ENCODE data around the gene SDC4.

SDC4 gene

GRCh38 chr20:45344168-45344860, 3.9 kb downstream of the SDC4 start:
- FAIRE-seq: peak; percentile 94
- DNase-seq (ENCODE audit: insufficient read length, low spot score): peak; percentile 94

- DNase-seq (ENCODE audit: insufficient read length, low spot score) (no peak), FAIRE-seq (peak; percentile 71)
These were observed 4.6 kb downstream of the SDC4 start for GRCh38 chr20:45343532-45344167.

GRCh38 chr20:45342855-45343531, 5.2 kb downstream of the SDC4 start:
- no peak for DNase-seq (ENCODE audit: insufficient read length, low spot score)

GRCh38 chr20:45341939-45342854, 6.0 kb downstream of the SDC4 start:
- DNase-seq (ENCODE audit: insufficient read length, low spot score) (peak; percentile 73), FAIRE-seq (peak; percentile 86)

More at GRCh38 chr20:45342855-45343531, 5.2 kb downstream of the SDC4 start:
- no peak for FAIRE-seq

GRCh38 chr20:45341579-45341938, 6.7 kb downstream of the SDC4 start:
- no peak for FAIRE-seq
- no peak for DNase-seq (ENCODE audit: insufficient read length, low spot score)

- no peak for FAIRE-seq
- DNase-seq (ENCODE audit: insufficient read length, low spot score): no peak
These were observed 7.3 kb downstream of the SDC4 start for GRCh38 chr20:45340951-45341350.

- DNase-seq (ENCODE audit: insufficient read length, low spot score) (no peak), FAIRE-seq (no peak)
These were observed 7.9 kb downstream of the SDC4 start for GRCh38 chr20:45340236-45340847.

- no peak for FAIRE-seq
- no peak for DNase-seq (ENCODE audit: insufficient read length, low spot score)
These were observed 8.4 kb downstream of the SDC4 start for GRCh38 chr20:45339799-45340198.

GRCh38 chr20:45339084-45339483, 9.1 kb downstream of the SDC4 start:
- DNase-seq (ENCODE audit: insufficient read length, low spot score): no peak
- FAIRE-seq: no peak

- no peak for DNase-seq (ENCODE audit: insufficient read length, low spot score)
- FAIRE-seq: peak; percentile 28
These were observed 9.8 kb downstream of the SDC4 start for GRCh38 chr20:45338121-45339030.

GRCh38 chr20:45337367-45338120, 10.7 kb downstream of the SDC4 start:
- FAIRE-seq: peak; percentile 93

GRCh38 chr20:45336530-45337366, 11.5 kb downstream of the SDC4 start:
- peak; percentile 99 for FAIRE-seq
- DNase-seq (ENCODE audit: insufficient read length, low spot score): peak; percentile 77

More at GRCh38 chr20:45337367-45338120, 10.7 kb downstream of the SDC4 start:
- peak; percentile 96 for DNase-seq (ENCODE audit: insufficient read length, low spot score)

- DNase-seq (ENCODE audit: insufficient read length, low spot score) (no peak), FAIRE-seq (no peak)
These were observed 17.7 kb downstream of the SDC4 start for GRCh38 chr20:45330476-45330875.

- peak; percentile 63 for FAIRE-seq
- DNase-seq (ENCODE audit: insufficient read length, low spot score): no peak
These were observed 18.5 kb downstream of the SDC4 start for GRCh38 chr20:45329497-45330319.

- DNase-seq (ENCODE audit: insufficient read length, low spot score) (no peak), FAIRE-seq (peak; percentile 86)
These were observed 19.8 kb downstream of the SDC4 start for GRCh38 chr20:45328451-45328850.

GRCh38 chr20:45325371-45325770, 22.9 kb downstream of the SDC4 start:
- DNase-seq (ENCODE audit: insufficient read length, low spot score): no peak
- FAIRE-seq: peak; percentile 75

GRCh38 chr20:45323731-45324130, 24.5 kb downstream of the SDC4 start:
- FAIRE-seq: peak; percentile 38
- DNase-seq (ENCODE audit: insufficient read length, low spot score): no peak
